ENCODE data around the gene ENGASE.

GRCh38 chr17:79084291-79085153 is 9.9 kb downstream of the ENGASE start:
- TF ChIP-seq CTCF (conservative IDR thresholded peaks at IDR 0.05; ENCODE audit: low read depth in 2 of 2) (no peak), POLR2AphosphoS5 (IDR thresholded peaks at IDR 0.05; ENCODE audit: low read depth) (no peak), REST (IDR thresholded peaks at IDR 0.05; ENCODE audit: unreplicated experiment) (no peak), NANOG (IDR thresholded peaks at IDR 0.05; ENCODE audit: borderline replicate concordance) (no peak), CREB1 (CRISPR knock-in tag; IDR thresholded peaks at IDR 0.05; ENCODE audit: low read depth) (no peak), JUNB (IDR thresholded peaks at IDR 0.05; ENCODE audit: unreplicated experiment) (no peak), EZH2 (IDR thresholded peaks at IDR 0.05; ENCODE audit: low read depth, unreplicated experiment) (no peak), ZNF331 (CRISPR knock-in tag; IDR thresholded peaks at IDR 0.05; ENCODE audit: low read depth) (no peak), EZH2phosphoT487 (IDR thresholded peaks at IDR 0.05; ENCODE audit: unreplicated experiment) (no peak), ETS1 (IDR thresholded peaks at IDR 0.05) (no peak), STAT1 (IDR thresholded peaks at IDR 0.05; ENCODE audit: unreplicated experiment) (no peak), ZNF462 (CRISPR knock-in tag; IDR thresholded peaks at IDR 0.05) (no peak)

All from GM23338 (cell line).